Sigmoid colon (tissue), 7 donors: Measurements from ENCODE around the gene IPO8. TPM values are rescaled to one million over a fixed set of nuclear protein-coding genes. Genes with fewer than 3 reads are reported as not detected.

Source experiments
- DNase-seq: peaks from one replicate; pipeline ENCODE4 v3.0.0-alpha.2; 2019
- H3K27ac ChIP-seq, 4 donors: fragments of 200-600 bp; sonication (generic); one replicate each; pipeline ENCODE4 v1.5.1; 2016 to 2019; ENCODE audit warnings: mild to moderate bottlenecking in 1 of 4
- H3K27me3 ChIP-seq, 3 donors: fragments of 200-600 bp; sonication (generic); one replicate each; pipeline ENCODE4 v1.5.1; 2019; ENCODE audit warnings: mild to moderate bottlenecking in 1 of 3
- H3K36me3 ChIP-seq, 4 donors: fragments of 200-600 bp; sonication (generic); one replicate each; pipeline ENCODE4 v1.5.1; 2016 to 2019
- H3K4me1 ChIP-seq, 4 donors: fragments of 200-600 bp; sonication (generic); one replicate each; pipeline ENCODE4 v1.5.1; 2017 to 2019
- H3K4me3 ChIP-seq, 4 donors: fragments of 200-600 bp; sonication (generic); one replicate each; pipeline ENCODE4 v1.5.1; 2017 to 2019; ENCODE audit warnings: mild to moderate bottlenecking in 2 of 4, moderate library complexity in 1 of 4
- H3K9me3 ChIP-seq, 4 donors: fragments of 200-600 bp in 3 of 4; sonication (generic) in 3 of 4; one replicate each; pipeline versions ENCODE4 v1.5.1 to v1.6.1; 2013 to 2019
- CTCF ChIP-seq, 4 experiments: fragments of 450-650 bp in 3 of 4; fragments of 200-600 bp in 1 of 4; IDR thresholded peaks; one replicate each; pipeline ENCODE4 v1.5.1; 2016 to 2019; ENCODE audit warnings: antibody characterized with exemption in 4 of 4, mild to moderate bottlenecking in 3 of 4, moderate library complexity in 2 of 4
- EP300 ChIP-seq, 4 donors: sonication (generic); formaldehyde crosslinking; IDR thresholded peaks; one replicate each; pipeline ENCODE4 v1.6.1; 2017; ENCODE audit warnings: antibody characterized with exemption in 4 of 4
- POLR2A ChIP-seq, 2 donors: fragments of 450-650 bp; IDR thresholded peaks; one replicate each; pipeline ENCODE4 v1.6.1; 2016; ENCODE audit warnings: antibody characterized with exemption in 2 of 2, mild to moderate bottlenecking in 2 of 2, moderate library complexity in 2 of 2
- POLR2AphosphoS5 ChIP-seq, 4 donors: sonication (generic); formaldehyde crosslinking; IDR thresholded peaks; one replicate each; pipeline ENCODE4 v1.6.1; 2017; ENCODE audit warnings: antibody characterized with exemption in 4 of 4
- WGBS, 2 donors: extraction: QIAGEN DNeasy Blood & Tissue Kit; methylation state at CpG; one replicate each; pipeline ENCODE4 v1.1.7; 2013; 5-methylcytosine and 5-hydroxymethylcytosine counted together
- intact Hi-C: fragments of 100-400 bp; cut with DNase I; formaldehyde crosslinking; loops from one replicate; pipeline ENCODE4 v1.15.1; 2023
- polyA plus RNA-seq, 3 donors: library from polyadenylated mRNA; stranded (reverse); fragments of 200-250 nt; gene quantifications; one replicate each; pipeline ENCODE4 v1.2.3, GENCODE V29; 2013
- total RNA-seq, 4 donors: library from RNA; depleted of rRNA; stranded (reverse); fragments of >200 nt; gene quantifications; one replicate each; pipeline ENCODE4 v1.1.0, GENCODE V29; 2016
- donor health status: healthy with polysubstance abuse.
- donor health status: Bipolar disorder and iron deficiency.
- donor health status: healthy.

Gene IPO8
- total and polyA plus RNA-seq, 7 donors = 20.1 to 61.2 (median 32.8) TPM

GRCh38 chr12:30700216-30700900, 4.7 kb upstream of the IPO8 start:
- no peaks in the 10 kb centered on the region for H3K9me3 ChIP-seq
- no peak overlapping the region for H3K4me3 ChIP-seq
- H3K27ac ChIP-seq = no peak overlapping the region
- no peaks in the 10 kb centered on the region for H3K27me3 ChIP-seq
- intact Hi-C loops = no loop called here
- H3K4me1 ChIP-seq = peaks cover 0 to 7% (median 5%) of the 10 kb centered on the region in 4 donors
- H3K36me3 ChIP-seq = no peaks in the 10 kb centered on the region
- DNase-seq = no peak
- 70 to 83% methylated on average over 6 of the region's 6 CpGs for WGBS, 2 donors
- no peak for TF ChIP-seq POLR2A (IDR thresholded peaks at IDR 0.05)

DNA sequence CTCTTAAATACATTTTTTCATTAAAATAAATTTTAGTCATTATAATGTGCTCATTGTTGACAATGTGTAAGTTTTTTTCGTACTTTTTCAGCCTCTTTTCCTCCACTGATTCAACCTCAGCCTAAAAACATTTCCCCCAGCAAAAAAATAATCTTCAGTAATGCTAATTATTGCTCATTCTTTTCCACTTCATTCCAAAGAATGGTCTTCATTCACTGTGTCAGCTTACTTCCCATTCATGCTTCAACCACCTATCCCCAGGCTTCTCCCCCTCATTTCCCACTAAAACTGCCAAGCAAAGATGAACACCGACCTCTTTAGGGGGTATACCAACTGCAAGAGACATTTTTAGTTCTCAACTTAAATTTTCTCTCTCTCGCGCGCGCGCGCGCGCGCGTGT, 2.7 kb upstream of the IPO8 start:
- H3K9me3 ChIP-seq = no peaks in the 10 kb centered on the region
- H3K36me3 ChIP-seq = no peaks in the 10 kb centered on the region
- no peak overlapping the region for H3K27ac ChIP-seq
- TF ChIP-seq CTCF (IDR thresholded peaks at IDR 0.05) (no peak), POLR2AphosphoS5 (IDR thresholded peaks at IDR 0.05) (no peak), EP300 (IDR thresholded peaks at IDR 0.05) (no peak), POLR2A (IDR thresholded peaks at IDR 0.05) (no peak)
- intact Hi-C loops = loop anchor here (5.0 kb wide), 1 partner anchor 109 kb away; no protein-coding TSS in a partner anchor
- peaks cover 0 to 21% (median 18%) of the 10 kb centered on the region in 4 donors for H3K4me1 ChIP-seq
- no peaks in the 10 kb centered on the region for H3K27me3 ChIP-seq
- no peak overlapping the region for H3K4me3 ChIP-seq
- no peak for DNase-seq
- 91 to 94% methylated on average over 12 of the region's 12 CpGs for WGBS, 2 donors

DNA sequence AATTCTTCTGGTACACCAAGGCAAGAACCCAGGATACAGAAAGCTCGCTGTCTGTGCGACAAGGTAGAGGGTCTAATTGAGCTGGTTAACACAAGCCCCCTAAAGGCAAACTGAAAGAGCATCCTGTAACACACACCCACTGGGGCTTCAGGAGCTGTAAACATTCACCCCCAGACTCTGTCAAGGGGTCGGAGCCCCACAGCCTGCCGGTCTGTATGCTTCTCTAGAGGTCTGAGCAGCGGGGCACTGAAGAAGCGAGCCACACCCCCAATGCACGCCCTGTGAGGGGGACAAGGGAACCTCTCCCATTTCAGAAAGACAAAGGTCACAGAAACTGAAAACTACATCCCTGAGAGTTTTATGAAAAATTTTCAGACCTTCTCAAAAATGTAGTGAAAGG, 1.3 kb upstream of the IPO8 start:
- DNase-seq = no peak
- TF ChIP-seq POLR2AphosphoS5 (IDR thresholded peaks at IDR 0.05) (no peak), POLR2A (IDR thresholded peaks at IDR 0.05) (no peak), CTCF (IDR thresholded peaks at IDR 0.05) (no peak), EP300 (IDR thresholded peaks at IDR 0.05) (no peak)
- WGBS, 2 donors = 95% methylated on average over 7 of the region's 7 CpGs
- H3K4me3 ChIP-seq = no peak overlapping the region
- H3K27ac ChIP-seq = no peak overlapping the region
- H3K4me1 ChIP-seq = peaks cover 0 to 33% (median 31%) of the 10 kb centered on the region in 4 donors
- intact Hi-C loops = loop anchor here (5.0 kb wide), 1 partner anchor 110 kb away; no protein-coding TSS in a partner anchor
- H3K9me3 ChIP-seq = no peaks in the 10 kb centered on the region
- no peaks in the 10 kb centered on the region for H3K27me3 ChIP-seq
- no peaks in the 10 kb centered on the region for H3K36me3 ChIP-seq

DNA sequence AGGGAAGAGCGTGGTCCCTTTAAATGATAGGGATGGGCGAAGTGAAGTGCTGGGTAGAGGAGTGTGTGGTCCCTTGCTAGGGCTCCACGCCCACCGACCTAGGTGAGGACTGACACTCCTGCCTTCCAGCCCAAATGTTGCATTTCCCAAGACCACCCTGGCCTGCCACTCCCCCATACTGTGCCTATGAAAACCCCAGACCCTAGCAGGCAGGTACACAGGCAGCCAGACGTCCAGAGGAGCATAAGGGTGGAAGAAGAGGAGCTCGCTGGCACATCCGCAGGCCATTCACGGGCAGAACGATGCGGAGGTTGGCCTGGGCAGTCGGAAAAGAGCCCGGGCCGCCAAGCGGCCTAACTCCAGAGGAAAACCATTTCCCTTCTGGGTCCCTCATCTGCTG, 817 bp upstream of the IPO8 start:
- H3K4me3 ChIP-seq = peak overlapping the region in 3 of 4 donors; percentile 94 to 97 (median 97)
- intact Hi-C loops = loop anchor here (5.0 kb wide), 1 partner anchor 111 kb away; no protein-coding TSS in a partner anchor

GRCh38 chr12:30696103-30696408, 387 bp upstream of the IPO8 start:
- Histone ChIP-seq H3K4me3 (peak overlapping the region; percentile 94 to 99 (median 97)), H3K27me3 (no peaks in the 10 kb centered on the region), H3K36me3 (no peaks in the 10 kb centered on the region), H3K9me3 (no peaks in the 10 kb centered on the region), H3K4me1 (peaks cover 0 to 40% (median 38%) of the 10 kb centered on the region in 4 donors), H3K27ac (peak overlapping the region; percentile 86 to 90 (median 88))
- DNase-seq = no peak
- no peak for TF ChIP-seq POLR2AphosphoS5 (IDR thresholded peaks at IDR 0.05)
- TF ChIP-seq EP300 (IDR thresholded peaks at IDR 0.05) = no peak
- no peak for TF ChIP-seq CTCF (IDR thresholded peaks at IDR 0.05)
- no peak for TF ChIP-seq POLR2A (IDR thresholded peaks at IDR 0.05)
- 8 to 21% methylated on average over 6 of the region's 6 CpGs for WGBS, 2 donors
- intact Hi-C loops = loop anchor here (5.0 kb wide), 1 partner anchor 111 kb away; no protein-coding TSS in a partner anchor

More for the DNA sequence above, 817 bp upstream of the IPO8 start:
- no peak overlapping the region for H3K27ac ChIP-seq
- no peaks in the 10 kb centered on the region for H3K27me3 ChIP-seq
- TF ChIP-seq POLR2AphosphoS5 (IDR thresholded peaks at IDR 0.05) (no peak), CTCF (IDR thresholded peaks at IDR 0.05) (no peak)
- no peaks in the 10 kb centered on the region for H3K9me3 ChIP-seq
- 95% methylated on average over 14 of the region's 14 CpGs for WGBS, 2 donors
- H3K4me1 ChIP-seq = peaks cover 0 to 36% (median 34%) of the 10 kb centered on the region in 4 donors
- no peaks in the 10 kb centered on the region for H3K36me3 ChIP-seq
- DNase-seq = no peak
